Activated T-cell treated with anti-CD3 and anti-CD28 coated beads for 48 hours (primary cell): ENCODE results near the gene ACIN1.

Experiments used
- DNase-seq: peaks from one replicate; pipeline ENCODE4 v3.0.0-alpha.2; 2020; ENCODE audit warnings: low read depth

ACIN1 gene

DNA sequence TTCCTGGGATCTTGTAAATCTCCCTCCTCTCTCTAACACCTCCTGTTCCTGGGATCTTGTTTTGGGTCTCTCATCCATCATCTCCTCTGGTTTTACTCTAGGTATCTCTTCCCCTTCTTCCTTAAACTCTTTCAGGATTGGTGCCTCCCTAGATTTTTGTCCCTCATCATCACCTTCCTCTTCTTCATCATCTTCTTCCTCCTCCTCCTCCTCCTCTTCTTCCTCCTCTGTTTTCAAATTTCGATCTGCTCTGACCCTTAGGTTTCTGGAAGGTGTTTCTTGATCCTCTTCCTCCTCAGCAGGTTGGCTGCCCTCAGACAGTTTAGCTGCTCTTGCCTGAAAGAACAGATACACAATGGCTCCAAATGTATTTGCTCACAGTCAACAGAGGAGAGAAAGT, 14.5 kb downstream of the ACIN1 start:
- no peak for DNase-seq

DNA sequence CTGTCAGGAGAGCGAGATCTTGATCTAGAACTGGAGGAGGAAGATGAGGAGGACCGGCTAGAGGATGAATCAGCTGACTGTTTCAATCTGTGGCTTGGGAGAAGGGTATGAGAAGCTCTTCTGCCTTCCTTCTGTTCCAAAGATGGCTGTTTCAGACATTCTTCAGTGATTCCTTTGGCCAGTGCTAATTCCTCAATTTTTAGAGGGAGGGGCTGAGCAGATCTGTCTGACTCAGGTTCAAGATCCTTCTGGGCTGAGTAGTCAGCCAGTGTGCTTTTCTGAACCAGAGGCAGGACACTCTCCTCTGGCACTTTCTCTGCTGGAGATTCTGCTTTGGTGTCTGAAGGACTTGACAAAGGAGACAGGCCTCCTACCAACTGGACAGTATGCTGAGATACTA, 15.2 kb downstream of the ACIN1 start:
- no peak for DNase-seq

DNA sequence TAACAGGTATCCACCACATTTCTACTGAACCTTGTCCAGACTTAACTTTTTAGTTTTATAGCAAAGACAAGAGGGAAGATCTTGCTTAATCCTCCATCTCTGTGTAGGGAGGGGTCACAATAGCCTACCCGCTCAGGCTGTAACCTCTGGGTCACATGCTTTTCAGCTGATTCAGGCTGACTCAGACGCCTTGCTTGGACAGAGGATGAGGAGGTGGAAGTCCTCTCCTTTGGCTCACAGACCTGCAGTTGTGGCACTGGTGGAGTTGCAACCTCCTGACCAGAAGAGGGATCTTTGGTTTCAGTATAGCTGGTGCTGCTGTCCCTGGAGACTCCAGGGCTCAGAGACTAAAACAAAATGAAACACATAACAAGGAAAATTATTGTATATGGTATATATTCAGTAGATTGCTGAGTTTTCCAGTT, 16.2 kb downstream of the ACIN1 start:
- no peak for DNase-seq

DNA sequence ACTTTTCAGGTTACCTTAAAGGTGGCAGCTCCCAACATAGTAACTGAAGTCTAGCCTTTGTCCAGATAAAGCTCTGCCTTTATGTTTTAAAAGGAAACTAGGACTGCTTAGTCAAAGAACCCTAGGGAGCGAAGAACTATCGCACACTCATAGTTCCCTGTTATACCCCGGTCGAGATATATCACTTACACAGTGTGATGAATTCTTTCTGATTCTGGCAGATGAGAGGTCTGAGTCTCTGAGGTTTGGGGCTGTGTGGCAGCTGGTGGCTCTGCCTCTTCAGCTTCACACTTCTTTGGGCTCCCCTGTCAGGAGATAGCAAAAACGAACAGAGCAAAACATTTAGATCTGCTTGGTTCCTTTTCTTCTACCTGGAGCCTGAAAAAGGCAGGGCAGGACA, 17.0 kb downstream of the ACIN1 start:
- no peak for DNase-seq

DNA sequence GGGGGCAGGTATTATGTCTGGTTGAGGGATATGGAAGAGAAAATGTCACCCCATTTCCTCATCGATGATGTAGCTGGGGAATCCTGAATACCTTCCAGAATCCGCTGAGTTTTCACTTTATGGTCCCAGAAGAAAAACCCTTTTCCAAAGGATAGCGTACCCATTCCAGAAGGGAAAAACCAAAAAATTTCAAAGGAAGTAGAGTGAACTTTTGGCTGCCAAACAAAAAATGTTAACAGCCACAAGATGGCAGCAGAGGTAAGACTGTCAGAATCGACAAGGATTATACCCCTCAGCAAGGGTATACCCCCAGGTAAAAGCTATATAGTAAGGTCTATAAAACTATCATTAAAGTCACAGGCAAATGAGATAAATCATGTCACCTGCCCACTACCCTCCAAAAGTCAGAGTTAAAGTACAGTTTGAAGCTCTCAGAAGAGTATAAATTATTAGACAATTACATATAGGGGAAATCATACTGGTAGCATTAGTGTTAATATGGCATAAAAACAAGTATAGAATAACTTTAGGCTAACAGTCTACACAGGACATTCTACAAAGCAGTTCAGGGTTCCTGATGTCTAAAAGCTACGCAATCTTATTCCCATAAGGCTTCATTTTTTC, 18.0 kb downstream of the ACIN1 start:
- DNase-seq = no peak

DNA sequence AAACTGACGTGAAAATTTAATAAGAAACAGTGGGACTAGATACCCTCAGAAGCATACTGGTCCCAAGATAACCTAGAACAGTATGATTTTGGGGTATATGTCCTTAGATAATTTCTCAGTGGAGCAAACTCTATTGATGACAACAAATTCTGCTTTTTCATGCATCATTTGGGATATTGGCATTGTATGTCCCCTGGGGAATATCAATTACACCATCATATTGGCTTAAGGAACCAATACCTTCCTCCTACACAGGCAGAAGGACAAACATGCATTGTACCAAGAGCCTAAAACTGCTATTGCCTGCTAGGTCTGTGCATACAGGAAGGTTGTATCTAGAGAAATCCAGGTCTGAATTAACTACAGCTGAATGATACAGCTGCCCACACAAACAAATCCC, 20.0 kb downstream of the ACIN1 start:
- no peak for DNase-seq

DNA sequence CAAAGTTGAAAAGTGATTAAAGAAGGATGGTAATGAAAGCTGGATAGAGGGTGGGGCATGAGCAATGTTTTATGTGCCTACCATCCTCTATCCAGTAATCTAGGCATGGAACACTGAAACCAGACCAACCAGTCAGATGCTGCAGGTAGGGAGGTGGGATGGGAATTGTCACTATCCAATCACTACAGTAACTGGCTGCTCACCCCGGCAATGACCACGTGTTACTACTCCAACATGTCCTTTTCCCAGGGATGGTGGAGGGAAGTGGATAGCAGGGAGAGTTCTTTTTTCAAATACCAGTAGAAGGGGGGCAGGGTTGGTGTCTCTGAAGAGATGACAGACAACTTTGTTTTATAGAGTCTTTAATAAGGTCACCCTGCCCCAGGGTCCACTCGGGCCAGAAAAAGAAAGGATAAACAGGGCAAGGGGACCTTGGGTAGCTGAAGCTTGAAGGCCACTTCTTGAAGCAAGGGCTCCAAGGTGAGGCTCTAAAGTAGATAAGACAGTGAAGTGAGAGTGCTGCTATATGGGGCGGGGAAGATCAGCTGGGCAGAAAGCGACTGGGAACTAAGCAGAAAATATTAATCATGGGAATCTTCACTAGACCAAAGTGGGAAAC, 22.9 kb downstream of the ACIN1 start:
- DNase-seq = no peak

DNA sequence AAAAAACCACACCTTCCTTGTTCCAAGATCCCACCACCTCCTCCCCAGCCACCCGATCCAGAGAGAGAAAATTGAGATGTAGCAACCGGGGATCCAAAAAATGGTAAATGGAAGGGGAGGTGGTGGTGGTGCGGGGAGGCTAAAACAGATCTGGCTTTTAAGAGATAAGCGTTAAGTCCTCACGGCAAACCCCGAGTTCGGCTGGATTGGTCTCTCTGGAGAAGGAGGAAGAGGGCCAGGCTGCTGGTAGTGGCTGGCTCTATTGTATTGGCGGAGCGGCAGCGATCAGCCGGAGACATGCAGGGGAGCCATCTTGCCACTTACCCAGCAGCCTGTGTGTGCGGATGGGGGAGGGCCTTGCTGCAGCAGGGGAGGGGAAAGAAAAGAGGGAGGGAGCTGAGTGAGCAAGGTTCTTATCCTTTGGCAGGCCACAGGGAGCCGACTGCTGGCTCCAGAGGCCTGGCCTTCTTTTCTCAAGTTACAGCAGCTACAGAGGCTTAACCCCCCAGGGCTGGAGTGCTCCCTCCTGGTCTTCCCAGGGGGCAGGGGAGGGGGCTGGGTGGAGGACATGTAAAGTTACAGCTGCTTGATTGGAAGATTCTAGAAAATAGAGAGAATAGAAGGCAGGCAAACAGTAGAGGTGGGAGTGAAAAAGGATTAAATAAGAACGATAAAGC, 23.6 kb downstream of the ACIN1 start:
- peak; percentile 68 for DNase-seq

DNA sequence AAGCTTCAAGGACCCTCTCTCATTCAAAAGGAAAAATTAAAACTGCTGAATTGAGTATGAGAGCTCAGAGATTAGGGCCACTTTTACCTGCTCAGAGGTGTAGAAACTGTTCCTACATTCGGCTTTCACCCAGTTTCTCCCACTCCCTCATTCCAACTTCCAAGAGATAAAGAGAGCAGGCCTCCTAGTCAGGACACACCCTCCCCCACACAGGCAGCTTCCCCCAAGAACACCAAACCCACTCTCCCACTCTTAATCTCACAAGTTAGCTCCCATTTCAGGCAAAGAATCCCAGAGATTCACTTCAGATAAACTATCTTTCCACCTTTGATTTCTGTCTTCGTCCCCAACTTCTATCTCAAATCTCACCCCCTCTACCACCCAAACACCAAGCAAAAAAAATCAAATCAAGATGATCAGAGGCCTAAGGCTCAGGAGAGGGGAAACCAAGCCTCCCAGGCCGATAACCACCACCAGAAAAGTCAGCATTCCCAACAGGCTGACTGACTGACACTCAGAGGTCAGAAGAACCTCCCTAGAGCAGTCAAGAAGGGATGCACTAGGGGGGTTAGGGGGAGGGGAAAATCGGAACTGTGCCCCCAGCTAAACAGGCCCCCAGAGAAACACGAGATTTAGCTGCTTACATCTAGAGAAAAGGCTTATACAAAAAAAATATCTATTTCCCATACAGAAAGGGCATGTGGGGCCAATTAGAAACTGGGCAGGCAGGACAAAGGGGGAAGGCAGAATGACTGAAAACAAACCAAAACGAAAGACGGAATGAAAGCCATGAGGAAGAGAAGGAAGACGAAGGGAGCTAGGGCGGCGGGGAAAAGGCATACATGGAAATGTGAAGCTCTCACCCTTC, 24.4 kb downstream of the ACIN1 start:
- DNase-seq = no peak

DNA sequence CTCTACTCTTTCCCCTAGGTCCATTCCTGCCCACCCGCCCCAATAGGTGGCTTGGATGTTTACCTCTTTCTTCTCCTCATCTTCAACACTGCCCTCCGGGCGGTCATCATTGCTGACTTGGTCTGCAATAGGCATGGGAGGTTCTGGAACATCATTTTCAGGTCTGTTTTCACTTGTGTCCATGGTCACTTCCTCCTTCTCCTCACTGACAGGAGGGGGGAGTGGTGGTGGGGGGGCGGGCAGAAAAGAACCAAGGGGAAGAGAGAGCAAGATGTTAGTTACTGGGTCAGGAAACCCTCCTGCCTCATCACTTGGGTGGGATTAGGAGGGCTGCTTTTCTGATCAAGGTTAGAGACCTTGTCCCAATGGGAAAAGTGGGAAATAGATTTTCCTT, 25.5 kb downstream of the ACIN1 start:
- DNase-seq = no peak

DNA sequence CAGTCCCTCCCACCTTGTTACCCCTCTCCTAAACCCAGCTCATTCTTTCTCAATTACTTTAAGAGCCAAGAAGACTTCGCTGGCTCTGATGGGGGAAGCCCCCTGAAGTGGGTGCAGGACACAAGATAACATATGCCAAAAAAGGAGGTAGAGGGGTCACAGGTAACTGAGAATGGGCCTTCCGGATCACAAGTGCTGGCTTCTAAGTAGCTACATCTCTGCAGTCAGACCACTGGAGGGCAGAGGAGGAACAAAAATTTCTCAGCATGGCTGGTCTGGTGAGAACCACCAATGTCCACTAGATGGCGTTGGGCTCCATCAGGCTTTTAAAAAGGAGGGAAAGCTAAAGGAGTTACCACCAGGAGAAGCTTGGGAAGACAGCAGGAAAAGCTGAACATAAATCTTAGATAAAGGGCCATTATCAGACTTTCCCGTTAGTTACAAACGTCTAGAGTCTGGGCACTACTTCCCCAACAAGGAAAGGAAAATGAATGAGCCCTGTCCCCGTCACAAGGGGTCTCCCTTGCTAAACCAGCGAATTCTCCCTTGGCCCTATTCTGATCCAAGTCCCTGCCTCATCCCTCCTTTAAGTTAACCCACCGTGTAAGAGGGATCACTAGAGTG, 26.0 kb downstream of the ACIN1 start:
- DNase-seq = peak; percentile 45

DNA sequence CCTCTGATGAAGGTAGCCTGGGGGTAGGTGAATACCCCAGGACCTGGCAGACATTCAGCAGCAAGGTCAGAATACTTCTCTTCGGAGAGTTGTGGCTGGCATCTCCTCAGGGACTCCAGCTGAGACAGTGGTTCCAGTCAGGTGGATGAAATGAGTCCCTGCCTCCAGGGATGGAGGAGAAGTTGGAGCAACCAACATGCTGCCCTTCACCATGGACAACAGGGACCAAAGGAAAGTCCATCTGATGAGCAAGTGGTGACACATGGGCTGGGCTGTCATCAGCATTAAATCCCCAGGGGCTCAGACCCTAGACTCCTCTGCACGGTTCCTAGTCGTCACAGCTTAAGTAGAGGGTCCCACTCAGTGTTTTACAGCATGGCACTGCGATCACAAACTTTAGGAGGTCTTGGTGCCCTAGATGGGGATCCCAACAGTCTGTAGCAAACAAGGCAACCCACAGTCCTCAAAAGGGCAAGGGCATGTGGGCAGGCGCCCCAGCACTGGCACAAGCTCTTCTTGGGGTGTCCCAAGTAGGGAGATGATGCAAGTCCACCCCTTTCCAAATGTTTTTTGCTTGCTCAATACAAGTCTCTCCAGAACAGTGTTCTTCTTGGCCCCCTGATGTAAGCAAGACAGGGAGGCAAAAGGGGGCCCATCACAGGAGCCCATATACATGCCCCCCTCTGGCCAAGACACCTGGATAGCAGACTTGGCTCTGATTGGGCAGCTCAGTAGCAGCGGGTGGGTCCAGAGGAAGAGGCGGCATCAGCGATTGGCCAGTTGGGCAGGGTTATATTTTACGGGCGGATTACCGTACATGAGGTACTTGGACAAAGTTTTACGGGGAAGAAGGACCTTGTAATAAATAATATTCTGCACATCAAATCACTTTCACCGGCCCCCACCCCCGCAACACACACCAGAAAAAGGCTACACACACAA, 26.8 kb downstream of the ACIN1 start:
- DNase-seq = no peak

DNA sequence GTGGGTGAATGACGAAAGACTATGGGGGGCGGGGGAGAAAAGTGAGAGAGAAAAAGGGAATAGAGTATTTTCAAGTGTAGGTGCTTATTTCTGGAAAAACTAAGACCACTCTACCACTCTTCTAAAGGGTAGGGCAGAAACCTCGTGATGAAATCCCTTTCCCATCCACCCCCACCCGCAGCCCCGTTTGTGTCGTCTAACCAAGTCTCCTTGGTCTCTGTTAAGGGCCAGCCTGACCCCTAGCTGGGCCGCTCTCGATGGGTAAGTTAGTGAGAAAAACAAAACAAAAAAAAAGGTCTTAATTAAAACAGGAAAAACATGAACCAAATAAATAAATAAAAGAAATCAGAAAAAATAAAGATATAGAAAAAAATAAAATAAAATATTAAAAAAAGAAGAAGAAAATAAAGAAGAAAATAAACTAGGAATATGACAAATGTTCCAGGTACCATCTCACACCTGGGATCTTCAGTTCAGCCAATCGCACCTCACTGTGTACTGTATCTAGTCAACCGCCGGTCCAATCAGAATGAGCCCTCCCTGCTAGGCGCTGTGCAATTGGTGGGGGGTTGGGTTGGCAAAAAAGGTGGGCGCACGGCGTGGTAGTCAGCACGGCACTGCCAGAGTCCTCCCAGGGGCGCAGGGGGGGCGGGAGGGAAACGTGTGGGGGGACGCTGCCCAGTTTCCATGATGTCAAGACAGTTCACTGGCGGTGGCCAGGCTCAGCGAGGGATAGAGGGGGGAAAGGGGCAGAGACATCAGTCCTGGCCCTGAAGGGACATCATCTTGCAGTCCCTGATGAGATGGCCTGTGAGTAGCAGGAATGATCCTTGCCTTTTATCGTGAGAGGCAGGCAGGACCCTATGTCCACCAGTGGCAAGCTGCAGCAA, 27.8 kb downstream of the ACIN1 start:
- DNase-seq = no peak

DNA sequence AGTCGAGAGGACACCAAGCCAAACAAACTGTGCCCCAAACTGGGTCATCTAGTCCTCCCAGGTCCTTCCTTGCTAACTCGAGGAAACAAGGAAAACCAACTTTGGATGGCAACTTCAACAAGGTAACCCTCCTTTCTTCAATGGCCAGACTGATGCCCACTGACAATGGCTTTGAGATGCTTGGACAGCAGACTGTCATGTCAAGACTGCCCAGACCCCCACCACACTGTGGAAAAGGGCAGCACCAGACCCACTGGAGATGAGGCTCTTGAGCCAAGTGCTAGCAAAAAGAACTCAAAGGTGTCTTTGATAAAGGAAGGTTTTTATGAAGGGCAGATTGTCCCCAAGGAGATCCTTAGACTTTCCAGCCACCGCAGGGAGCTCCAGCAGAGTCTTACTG, 28.6 kb downstream of the ACIN1 start:
- DNase-seq = no peak

DNA sequence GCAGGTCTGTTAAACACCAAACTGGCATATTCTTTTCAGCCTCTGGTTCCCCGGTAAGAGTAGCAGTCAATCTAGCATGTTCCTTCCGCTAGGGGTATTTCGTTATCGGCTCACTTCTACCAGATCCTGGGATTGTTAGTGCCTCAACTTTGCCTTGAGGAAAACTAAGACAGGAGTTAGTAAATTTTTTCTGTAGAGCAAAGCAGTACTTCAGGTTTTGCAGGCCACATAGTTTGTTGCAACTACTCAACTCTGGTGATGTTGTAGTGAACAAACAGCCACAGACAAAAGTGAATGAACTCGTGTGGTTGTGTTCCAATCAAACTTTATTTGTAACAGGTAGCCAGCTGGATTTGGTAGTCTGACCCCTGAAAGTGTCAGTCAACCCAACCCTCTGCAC, 31.3 kb downstream of the ACIN1 start:
- no peak for DNase-seq

DNA sequence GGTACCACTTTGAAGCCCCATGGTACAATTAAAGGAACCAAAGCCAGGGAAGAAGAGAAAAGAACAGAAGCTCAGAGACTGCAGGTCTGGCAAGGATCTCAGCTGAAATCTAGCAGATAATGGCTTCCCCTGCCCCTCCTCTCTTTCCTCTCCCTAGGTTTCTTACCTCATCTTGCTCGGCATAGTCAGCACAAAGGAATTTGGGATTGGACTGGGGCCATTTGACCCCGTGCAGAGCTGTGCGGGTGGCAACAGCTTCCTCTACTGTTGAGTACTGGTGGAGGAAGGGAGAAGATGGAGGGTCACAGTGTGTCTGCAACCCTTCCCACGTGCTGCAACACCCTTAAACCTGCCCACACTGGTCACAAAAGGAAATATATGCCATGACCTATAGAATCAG, 32.9 kb downstream of the ACIN1 start:
- no peak for DNase-seq

DNA sequence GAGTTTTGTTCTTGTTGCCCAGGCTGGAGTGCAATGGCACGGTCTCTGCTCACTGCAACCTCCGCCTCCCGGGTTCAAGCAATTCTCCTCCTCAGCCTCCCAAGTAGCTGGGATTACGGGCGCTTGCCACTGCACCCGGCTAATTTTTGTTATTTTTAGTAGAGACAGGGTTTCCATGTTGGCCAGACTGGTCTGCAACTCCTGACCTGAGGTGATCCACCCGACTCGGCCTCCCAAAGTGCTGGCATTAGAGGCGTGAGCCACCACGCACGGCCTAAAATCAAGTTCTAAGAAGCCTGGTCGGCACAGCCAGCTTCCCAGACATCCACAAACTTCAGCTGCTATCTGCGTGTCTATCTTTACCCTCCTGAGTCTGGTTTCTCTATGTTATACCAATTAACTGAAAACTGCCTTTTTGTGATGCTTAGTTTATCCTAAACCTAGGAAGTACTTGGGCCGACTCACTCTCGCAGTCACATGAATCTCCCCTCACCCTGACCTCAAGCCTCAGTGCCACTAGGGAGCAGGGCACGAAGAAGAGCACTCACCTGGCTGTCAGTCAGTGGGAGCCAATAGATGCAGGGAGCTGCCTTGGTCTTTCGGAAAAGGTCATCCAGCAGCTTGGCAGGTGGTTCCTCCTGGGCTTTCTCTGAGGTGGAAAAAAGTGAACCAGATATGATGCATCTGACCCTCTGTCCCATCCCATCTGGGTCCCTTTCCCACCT, 34.2 kb downstream of the ACIN1 start:
- DNase-seq = no peak

DNA sequence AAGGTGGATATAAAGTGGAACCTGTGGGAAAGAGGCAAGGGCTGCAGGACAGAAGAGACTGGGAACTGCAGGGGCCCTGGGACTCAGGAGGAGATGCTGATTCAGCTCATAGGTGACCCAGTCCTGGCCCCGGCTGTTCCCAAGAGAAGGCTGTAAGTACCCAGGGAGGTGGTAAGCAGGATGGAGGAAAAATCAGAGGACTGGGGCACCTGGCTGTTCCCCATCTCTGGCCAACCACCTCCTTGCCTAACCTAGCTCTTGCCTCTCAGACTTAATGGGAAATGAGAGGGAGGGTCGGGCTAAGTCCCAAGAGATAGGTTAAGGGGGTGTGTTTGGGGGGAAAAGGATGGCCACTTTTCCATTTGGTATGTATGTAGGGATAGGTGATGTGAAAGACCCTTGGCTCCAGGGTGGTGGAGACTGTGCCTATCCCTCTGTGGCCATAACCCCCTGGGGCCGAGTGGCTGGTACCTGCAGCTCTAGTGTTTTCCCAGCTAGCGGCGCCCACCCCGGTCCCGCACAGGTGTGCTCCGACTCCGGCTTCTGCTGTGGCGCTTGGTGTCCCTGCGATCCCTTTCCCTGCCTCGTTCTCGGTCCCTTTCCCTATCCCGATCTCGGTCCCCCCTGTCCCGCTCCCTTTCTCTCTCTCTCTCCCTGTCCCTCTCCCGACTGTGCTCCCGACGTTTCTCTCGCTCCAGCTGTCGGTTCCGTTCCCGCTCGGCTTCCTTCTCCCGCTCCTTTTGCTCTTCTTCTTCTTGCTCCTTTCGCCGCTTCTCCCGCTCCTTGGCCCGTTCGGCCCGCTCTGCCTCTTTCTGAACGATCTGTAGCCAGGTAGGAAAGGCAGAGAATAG, 36.1 kb downstream of the ACIN1 start:
- DNase-seq = no peak
